ENCODE results near the gene ERGIC1. TPM values are rescaled to one million over a fixed set of nuclear protein-coding genes. Genes with fewer than 3 reads are reported as not detected.

ERGIC1 gene
- polyA plus RNA-seq, 1 donor from 2014 or later = 59.1 TPM

DNA sequence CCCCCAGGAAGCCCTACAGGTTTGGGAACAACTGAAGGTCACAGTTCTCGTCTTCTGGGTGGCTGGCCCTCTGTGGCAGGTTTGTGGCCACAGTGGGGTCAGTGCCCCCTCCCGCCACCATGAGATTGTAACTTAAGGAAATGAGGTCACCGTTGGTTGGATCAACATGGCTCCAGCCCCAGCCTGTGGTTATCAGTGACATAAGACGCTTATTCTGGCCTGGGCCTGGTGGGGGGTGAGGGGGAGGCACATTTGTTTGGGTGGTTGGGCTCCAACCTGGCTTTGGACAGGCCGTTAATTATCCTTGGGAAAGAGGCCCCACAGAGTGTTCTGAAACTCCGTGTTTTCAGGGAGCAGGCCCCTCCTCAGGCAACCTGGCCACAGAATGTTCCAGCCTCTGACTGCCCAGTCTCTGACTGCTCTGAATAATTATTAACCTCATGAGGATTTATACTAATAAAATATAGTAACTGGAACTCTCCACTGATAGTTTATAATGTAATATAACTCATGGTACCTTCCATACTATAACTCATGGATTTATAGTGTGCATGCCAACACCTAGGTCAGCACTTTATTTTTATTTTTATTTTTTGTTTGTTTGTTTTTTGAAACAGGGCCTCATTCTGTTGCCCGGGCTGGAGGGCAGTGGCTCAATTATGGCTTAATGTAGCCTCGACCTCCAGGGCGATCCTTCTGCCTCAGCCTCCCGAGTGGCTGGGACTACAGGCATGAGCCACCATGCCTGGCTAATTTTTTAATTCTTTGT, 67.1 kb downstream of the ERGIC1 start:
- H3K9ac ChIP-seq (ENCODE audit: low read length) = no peak overlapping the region
- no peaks in the 10 kb centered on the region for H3K36me3 ChIP-seq (ENCODE audit: insufficient read depth, low read length)
- no peaks in the 10 kb centered on the region for H3K9me2 ChIP-seq (ENCODE audit: insufficient read depth, low read length)
- H3F3A ChIP-seq (ENCODE audit: insufficient read depth, low read length, poor library complexity, severe bottlenecking) = no peaks in the 10 kb centered on the region
- no peak overlapping the region for H3K4me2 ChIP-seq (ENCODE audit: low read length)
- H3K27ac ChIP-seq (ENCODE audit: low read length) = no peak overlapping the region
- H3K79me2 ChIP-seq (replicated peaks; ENCODE audit: insufficient read depth, low read length) = no peaks in the 10 kb centered on the region
- H3K27me3 ChIP-seq (ENCODE audit: insufficient read depth, low read depth, low read length) = no peaks in the 10 kb centered on the region
- no peak for TF ChIP-seq EZH2 (IDR thresholded peaks at IDR 0.05; ENCODE audit: borderline replicate concordance, insufficient read depth, low read length, poor library complexity, severe bottlenecking)
- H3K4me3 ChIP-seq (ENCODE audit: low read length) = no peak overlapping the region
- H2AFZ ChIP-seq (ENCODE audit: low read depth, low read length) = no peak overlapping the region
- H3K9me3 ChIP-seq (ENCODE audit: low read length) = no peaks in the 10 kb centered on the region
- no peaks in the 10 kb centered on the region for H4K20me1 ChIP-seq (ENCODE audit: insufficient read depth)

- H3F3A ChIP-seq (ENCODE audit: insufficient read depth, low read length, poor library complexity, severe bottlenecking) = no peaks in the 10 kb centered on the region
- H3K9me3 ChIP-seq (ENCODE audit: low read length) = no peaks in the 10 kb centered on the region
- no peaks in the 10 kb centered on the region for H3K36me3 ChIP-seq (ENCODE audit: insufficient read depth, low read length)
- H3K79me2 ChIP-seq (replicated peaks; ENCODE audit: insufficient read depth, low read length) = no peaks in the 10 kb centered on the region
- H3K9ac ChIP-seq (ENCODE audit: low read length) = no peak overlapping the region
- no peaks in the 10 kb centered on the region for H3K9me2 ChIP-seq (ENCODE audit: insufficient read depth, low read length)
- H4K20me1 ChIP-seq (ENCODE audit: insufficient read depth) = no peaks in the 10 kb centered on the region
- no peaks in the 10 kb centered on the region for H3K27me3 ChIP-seq (ENCODE audit: insufficient read depth, low read depth, low read length)
- no peak overlapping the region for H2AFZ ChIP-seq (ENCODE audit: low read depth, low read length)
- TF ChIP-seq EZH2 (IDR thresholded peaks at IDR 0.05; ENCODE audit: borderline replicate concordance, insufficient read depth, low read length, poor library complexity, severe bottlenecking) (no peak), MXI1 (conservative IDR thresholded peaks at IDR 0.05; ENCODE audit: poor library complexity, severe bottlenecking) (no peak), REST (IDR thresholded peaks at IDR 0.05; ENCODE audit: borderline replicate concordance) (no peak)
- no peak overlapping the region for H3K4me2 ChIP-seq (ENCODE audit: low read length)
- H3K4me3 ChIP-seq (ENCODE audit: low read length) = no peak overlapping the region
- no peak overlapping the region for H3K27ac ChIP-seq (ENCODE audit: low read length)
Observed at GRCh38 chr5:172901788-172902496, 67.9 kb downstream of the ERGIC1 start.

DNA sequence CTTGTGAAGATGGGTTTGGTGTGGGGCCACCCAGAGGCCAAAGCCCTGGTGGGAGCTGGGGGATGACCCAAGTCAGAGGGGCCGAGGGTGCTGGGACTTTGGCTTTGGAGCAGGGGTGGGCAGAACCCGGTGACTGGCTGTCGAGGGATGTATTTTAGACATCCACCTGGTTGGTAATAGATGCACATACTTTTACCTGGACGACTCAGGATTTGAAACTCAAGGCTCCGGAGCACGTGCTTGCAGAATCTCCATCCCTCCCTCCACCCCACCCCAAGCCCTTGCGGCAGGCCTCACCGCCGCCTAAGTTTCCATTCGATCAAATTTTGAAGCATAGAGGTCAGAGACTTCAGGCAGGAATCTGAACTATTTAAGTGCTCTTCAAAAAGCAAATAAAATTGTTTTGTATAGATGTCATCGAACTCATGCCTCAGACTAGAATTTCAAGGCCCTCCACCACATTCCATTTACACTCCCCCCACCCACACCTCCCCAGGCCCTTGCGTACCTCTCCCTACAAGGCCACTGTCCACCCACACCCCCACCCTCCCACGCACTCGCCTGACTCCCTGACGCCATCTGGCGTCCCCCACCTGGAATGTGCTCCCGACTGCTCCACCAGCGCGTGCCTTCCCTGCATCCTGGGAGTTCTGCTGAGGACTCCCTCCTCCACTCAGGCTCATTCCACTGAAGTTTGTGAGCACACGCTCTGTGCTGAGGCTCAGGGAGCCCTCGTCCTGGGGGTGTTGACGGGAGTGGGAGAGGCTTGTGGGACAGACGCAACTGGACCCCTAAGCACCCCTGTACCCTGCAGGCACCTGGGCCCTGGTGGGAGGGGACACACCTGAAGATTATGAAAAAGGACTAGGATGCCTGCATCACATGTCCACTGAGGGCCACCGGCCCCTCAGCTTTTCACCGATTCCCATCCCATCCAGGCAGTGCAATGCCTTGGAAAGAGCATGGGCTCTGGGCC, 68.7 kb downstream of the ERGIC1 start:
- Histone ChIP-seq H3K36me3 (ENCODE audit: insufficient read depth, low read length) (no peaks in the 10 kb centered on the region), H3K9ac (ENCODE audit: low read length) (no peak overlapping the region)
- TF ChIP-seq RAD21 (conservative IDR thresholded peaks at IDR 0.05) (peak; percentile 19), MXI1 (conservative IDR thresholded peaks at IDR 0.05; ENCODE audit: poor library complexity, severe bottlenecking) (no peak)
- TF ChIP-seq, protein P1, sequence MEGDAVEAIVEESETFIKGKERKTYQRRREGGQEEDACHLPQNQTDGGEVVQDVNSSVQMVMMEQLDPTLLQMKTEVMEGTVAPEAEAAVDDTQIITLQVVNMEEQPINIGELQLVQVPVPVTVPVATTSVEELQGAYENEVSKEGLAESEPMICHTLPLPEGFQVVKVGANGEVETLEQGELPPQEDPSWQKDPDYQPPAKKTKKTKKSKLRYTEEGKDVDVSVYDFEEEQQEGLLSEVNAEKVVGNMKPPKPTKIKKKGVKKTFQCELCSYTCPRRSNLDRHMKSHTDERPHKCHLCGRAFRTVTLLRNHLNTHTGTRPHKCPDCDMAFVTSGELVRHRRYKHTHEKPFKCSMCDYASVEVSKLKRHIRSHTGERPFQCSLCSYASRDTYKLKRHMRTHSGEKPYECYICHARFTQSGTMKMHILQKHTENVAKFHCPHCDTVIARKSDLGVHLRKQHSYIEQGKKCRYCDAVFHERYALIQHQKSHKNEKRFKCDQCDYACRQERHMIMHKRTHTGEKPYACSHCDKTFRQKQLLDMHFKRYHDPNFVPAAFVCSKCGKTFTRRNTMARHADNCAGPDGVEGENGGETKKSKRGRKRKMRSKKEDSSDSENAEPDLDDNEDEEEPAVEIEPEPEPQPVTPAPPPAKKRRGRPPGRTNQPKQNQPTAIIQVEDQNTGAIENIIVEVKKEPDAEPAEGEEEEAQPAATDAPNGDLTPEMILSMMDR (IDR thresholded peaks at IDR 0.05; ENCODE audit: poor library complexity, severe bottlenecking) = peak; percentile 21

More for the DNA sequence above, 68.7 kb downstream of the ERGIC1 start:
- Histone ChIP-seq H3K4me3 (ENCODE audit: low read length) (no peak overlapping the region), H3K4me2 (ENCODE audit: low read length) (no peak overlapping the region), H3K9me2 (ENCODE audit: insufficient read depth, low read length) (no peaks in the 10 kb centered on the region), H3K27me3 (ENCODE audit: insufficient read depth, low read depth, low read length) (no peaks in the 10 kb centered on the region), H3K9me3 (ENCODE audit: low read length) (no peaks in the 10 kb centered on the region), H3F3A (ENCODE audit: insufficient read depth, low read length, poor library complexity, severe bottlenecking) (no peaks in the 10 kb centered on the region), H2AFZ (ENCODE audit: low read depth, low read length) (no peak overlapping the region), H3K27ac (ENCODE audit: low read length) (no peak overlapping the region), H4K20me1 (ENCODE audit: insufficient read depth) (no peaks in the 10 kb centered on the region), H3K79me2 (replicated peaks; ENCODE audit: insufficient read depth, low read length) (no peaks in the 10 kb centered on the region)
